GM19240 (cell line): ENCODE measurements around the gene DDR2.

Source experiments
- DNase-seq: peaks from one replicate; pipeline ENCODE4 v3.0.0; 2011; ENCODE audit warnings: low spot score; ENCODE audit not compliant: insufficient read length

Gene DDR2

GRCh38 chr1:162629077-162629627 lies 3.1 kb upstream of the DDR2 start:
- no peak for DNase-seq

DNA sequence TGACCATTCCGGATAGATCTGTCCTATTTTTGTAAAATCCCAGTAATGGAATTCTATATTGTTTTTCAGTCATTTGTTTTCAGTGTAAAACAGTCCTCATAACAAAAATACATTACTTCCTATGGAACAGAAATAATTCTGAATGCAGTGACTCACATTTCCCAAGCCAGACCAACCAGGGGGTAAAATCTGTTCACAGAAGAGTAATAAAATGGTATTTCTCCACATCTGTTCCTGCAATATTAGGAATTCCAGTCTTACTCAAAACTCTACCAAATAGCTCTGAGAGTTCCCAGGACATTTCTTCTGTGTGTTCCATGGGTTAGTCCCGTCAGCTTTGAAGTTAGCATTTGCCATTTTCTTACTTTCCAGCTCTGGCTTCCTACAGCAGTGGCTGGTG lies 2.6 kb upstream of the DDR2 start:
- no peak for DNase-seq

DNA sequence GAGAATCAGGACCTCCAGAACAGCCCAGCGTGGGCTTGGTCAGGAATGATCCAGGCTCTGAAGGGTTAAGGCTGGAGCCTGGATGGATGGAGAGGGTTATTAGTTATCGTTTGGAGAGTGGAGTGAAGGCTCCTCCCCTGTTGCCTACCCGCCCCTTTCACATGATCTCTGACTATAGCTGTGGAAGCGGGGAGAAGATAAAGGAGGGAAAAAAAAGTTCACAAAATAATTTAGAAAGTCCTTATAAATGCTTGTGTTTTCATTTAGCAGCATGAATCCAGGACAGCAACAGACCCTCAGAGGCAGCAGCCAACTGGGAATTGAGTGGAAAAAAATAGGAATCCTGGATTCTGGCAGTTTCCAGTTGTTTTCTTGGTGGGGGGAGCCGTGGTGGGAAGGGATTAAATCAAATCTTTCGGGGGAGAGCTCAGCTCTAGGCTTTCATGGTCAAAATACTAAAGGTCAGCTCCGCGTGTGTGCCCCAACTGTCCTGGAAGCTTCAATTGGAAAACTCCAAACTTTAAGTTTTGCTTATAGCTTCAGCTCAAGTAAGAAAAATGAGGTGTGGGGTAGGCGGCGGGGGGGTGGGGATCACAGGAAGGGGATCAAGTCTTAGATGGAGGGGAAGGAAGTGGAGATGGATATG lies 595 bp upstream of the DDR2 start:
- DNase-seq, result no peak

GRCh38 chr1:162632698-162633080 lies 425 bp downstream of the DDR2 start:
- DNase-seq, result no peak

DNA sequence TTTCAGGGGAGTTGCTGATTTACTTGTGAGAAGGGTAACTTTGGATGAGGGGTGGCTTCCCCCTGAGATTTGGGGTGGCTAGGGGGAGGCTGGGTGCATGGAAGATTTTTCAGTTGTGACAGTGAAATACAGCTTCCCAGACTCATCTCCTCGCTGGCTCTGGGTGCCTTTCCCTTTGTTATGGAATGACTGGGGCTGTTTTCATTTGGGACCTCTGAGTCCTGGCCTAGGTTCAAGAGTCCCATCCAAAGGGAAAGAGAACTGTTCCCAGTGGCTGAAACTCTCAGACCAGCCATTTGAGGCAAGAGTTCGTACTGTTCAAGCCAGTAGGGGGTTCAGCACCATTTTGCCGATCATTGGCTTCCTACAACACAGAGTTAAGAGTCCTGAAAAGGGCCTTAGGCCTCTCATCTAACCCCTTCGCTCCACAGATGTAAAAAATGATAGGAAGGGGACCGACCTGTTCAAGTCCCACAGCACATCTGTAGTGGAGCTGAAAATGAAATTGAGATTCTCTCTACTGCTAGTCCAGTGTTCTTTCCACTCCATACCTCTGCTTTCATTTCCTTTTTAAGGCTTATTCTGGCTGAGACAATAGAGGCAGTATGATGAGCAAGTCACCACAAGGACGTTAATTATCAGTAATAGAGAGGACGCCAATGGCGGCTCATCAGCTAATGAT lies 958 bp downstream of the DDR2 start:
- no peak for DNase-seq

GRCh38 chr1:162635418-162635817 lies 3.2 kb downstream of the DDR2 start:
- DNase-seq, result no peak

DNA sequence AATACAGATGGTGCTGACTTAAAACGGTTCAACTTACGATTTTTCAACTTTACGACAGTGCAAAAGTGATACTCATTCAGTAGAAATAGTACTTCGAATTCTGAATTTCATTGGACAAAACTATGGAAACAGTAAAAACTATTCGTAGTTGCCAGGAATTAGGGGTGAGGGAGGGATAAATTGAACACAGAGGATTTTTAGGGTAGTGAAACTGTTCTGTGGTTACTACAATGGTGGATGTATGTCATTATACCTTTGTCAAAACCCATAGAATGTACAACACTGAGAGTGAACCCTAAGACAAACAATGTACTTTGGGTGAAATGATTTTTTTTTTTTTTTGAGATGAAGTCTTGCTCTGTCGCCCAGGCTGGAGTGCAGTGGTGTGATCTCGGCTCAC lies 7.5 kb downstream of the DDR2 start:
- no peak for DNase-seq

GRCh38 chr1:162641114-162641513 lies 8.8 kb downstream of the DDR2 start:
- no peak for DNase-seq

- DNase-seq, result no peak
Measured at GRCh38 chr1:162644986-162645314, 12.7 kb downstream of the DDR2 start.

- DNase-seq, result no peak
Measured at GRCh38 chr1:162645666-162646065, 13.4 kb downstream of the DDR2 start.

DNA sequence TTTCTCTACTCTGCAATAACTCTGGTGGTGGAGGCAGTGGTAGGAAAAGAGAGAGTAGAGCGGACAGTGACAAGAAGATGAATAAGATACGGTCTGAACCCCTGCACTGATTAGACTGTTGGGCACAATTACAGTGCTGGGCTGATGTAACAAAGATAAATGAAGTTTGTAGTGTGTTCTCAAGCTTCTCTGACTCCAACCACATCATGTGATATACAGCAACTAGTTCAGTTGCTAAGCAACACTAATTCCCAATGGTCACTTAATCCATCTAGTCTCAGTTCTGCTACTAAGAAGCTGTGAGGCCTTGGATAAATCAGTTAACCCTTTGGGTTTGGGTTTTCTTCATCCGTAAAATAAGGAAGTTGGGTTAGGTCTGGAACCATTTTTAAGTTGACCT lies 17.3 kb downstream of the DDR2 start:
- no peak for DNase-seq

DNA sequence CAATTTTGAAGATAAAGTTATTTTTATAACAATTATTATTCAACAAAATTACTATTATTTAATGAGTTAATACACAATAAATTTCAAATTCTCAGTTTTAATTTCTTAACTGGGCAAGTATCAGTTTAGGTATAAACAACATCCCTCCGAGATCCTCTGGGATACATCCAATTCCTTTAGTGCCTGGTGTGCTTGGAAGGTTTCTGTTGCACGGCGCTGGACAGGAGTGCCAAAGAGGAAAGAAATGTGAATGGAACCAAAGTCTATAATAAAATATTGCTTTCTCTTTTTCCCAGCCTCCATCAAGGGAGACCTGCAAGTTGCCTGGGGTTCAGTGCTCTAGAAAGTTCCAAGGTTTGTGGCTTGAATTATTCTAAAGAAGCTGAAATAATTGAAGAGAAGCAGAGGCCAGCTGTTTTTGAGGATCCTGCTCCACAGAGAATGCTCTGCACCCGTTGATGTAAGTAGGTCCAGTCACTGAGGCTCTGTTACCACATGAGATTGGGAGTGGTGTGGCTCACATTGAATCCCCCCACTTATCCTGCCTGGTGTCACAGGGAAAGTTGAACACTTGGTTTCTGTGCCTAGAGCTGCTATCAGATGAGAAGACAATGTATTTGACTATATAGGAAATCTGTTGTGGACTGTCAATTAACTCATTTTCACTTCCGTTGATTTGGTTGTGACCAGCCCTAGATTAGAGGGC lies 22.8 kb downstream of the DDR2 start:
- no peak for DNase-seq

GRCh38 chr1:162656266-162656665 lies 24.0 kb downstream of the DDR2 start:
- no peak for DNase-seq

GRCh38 chr1:162660574-162660973 lies 28.3 kb downstream of the DDR2 start:
- no peak for DNase-seq

DNA sequence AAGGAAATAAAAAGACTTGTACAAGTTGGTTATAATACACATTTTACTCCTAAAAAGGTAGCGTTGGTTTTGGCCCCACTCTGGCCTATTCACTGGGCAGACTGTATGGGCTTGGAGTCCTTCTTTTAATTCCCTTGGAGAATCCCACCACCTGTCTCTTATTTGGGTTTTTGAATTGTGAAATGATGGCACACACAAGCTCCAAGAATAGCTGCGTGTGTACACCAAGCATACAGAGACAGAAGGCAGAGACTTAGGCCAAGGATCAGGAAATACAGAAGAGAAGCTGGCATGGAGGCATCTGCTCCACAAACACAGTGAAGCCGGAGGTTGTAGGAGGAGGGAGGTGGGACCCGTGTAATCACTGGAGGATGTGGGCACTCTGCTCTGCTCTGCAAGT lies 29.1 kb downstream of the DDR2 start:
- DNase-seq, result no peak

DNA sequence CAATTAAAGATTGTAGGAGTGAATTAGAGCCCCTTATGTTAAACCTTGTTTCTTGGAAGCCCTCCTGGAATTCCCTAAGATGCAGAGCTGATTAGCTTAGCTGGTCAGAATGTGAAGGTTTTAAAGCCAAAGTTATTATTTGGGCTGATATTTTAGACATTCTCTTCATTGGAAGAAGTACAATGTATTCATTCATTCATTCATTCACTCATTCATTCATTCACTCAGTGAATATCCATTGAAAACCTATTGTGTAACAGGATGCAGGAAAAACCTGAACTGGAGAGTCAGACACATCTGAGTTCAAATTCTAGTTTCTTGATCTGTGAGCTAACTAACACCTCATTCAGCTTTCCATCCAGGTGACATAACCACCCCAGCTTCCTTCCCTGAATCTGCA lies 29.7 kb downstream of the DDR2 start:
- no peak for DNase-seq

GRCh38 chr1:162663086-162663485 lies 30.8 kb downstream of the DDR2 start:
- DNase-seq, result no peak

- no peak for DNase-seq
Measured at GRCh38 chr1:162663589-162664106, 31.4 kb downstream of the DDR2 start.

- DNase-seq, result no peak
Measured at GRCh38 chr1:162666006-162666645, 33.9 kb downstream of the DDR2 start.

DNA sequence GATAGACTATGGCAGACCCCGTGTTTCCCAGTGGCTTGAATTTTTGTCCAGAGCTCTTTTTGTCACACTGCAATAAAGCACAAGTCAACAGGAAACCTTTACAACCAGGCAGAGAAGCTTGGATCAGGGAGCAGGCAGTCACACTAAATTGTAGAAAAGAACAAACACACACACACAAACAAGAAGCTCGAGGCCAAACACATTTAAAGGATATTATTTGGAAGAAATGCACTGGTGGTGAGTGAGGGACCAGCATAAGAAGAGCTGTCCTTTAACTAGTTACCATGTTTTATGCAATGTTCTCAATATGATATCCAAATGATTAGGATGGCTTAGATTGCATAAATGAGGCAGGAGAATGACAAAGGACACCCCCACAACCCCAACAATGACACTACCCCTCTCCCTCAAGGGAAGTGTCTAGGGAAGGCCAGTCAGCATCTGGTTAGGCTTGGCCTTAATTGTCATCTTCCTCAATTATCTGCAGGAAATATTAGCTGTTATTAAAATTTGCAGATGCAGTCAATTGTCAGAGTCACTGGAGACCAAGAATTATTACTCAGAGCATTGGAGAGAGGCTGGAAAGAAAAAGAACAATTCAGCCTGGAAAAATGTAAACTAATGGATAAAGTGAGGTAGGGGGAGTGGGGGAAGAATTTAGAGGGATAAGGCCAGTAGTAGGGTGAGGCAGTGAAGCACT lies 35.3 kb downstream of the DDR2 start:
- DNase-seq, result no peak

DNA sequence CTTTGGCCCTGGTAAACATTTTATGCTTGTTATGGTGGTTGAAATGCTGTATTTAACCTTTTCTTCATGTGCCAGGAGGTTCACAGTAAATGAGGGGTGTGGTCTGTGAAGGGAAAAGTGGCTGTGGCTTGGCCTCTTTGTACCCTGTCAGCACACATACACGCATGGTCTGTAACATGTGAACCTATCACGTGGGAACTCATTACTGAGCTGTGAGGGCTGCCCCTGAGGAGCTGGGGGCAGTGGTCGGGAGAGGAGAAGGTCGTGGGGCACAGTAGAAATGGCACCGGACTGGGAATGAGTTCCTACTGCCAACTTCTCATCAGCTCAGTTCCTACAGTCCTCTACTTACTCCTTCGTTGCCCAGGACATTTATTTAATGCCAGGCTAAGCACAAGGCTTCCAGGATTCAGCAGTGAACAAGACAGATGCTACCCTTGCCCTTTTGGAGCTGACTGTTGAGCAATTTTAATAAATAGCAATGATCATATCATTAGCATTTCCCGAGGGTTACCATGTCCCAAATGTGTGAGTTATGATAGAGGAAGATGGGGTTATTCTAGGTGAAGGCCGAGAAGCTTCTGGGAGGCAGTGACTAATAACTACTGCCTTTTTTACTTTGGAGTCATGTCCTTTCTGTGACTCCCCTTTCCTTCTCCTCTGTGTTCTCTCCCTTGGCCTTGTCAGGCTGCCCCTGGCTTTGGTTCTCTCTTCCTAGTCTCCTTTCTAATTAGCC lies 38.8 kb downstream of the DDR2 start:
- DNase-seq, result no peak
